NCI-H524 treated with DMSO at 0.1 percent for 48 hours (cell line): ENCODE results near the gene PIMREG.

Source experiments
- DNase-seq: peaks from one replicate; lab custom pipeline; 2025; lab: John Stamatoyannopoulos, UW

Gene PIMREG

GRCh38 chr17:6498901-6499540 lies 54.8 kb downstream of the PIMREG start:
- DNase-seq = no peak
